Right forelimb (tissue), 1 donor: Measurements from ENCODE around the gene TCAIM.
"Not testable (repeated sequence)": the region's sequence is repeated elsewhere in the genome, so short reads cannot be mapped to it uniquely, and the experiment has no call there.

Source experiments
- DNase-seq: peaks from one replicate; pipeline ENCODE4 v3.0.0-alpha.2; 2018

TCAIM gene

GRCh38 chr3:44338010-44338827 lies at the start of gene TCAIM:
TSS of gene TCAIM (plus strand) at chr3:44338766. CDS start at chr3:44354783, 16,017 bp downstream.
- DNase-seq, result peak; percentile 98

- DNase-seq, result no peak
Measured at GRCh38 chr3:44289882-44290462, 48.6 kb upstream of the TCAIM start.

- DNase-seq, result no peak
Measured at GRCh38 chr3:44292276-44292675, 46.3 kb upstream of the TCAIM start.

GRCh38 chr3:44292947-44293346 lies 45.6 kb upstream of the TCAIM start:
- DNase-seq, result no peak

GRCh38 chr3:44297255-44297654 lies 41.3 kb upstream of the TCAIM start:
- no peak for DNase-seq

- DNase-seq, result no peak
Measured at GRCh38 chr3:44301746-44302145, 36.8 kb upstream of the TCAIM start.

- no peak for DNase-seq
Measured at GRCh38 chr3:44309500-44309899, 29.1 kb upstream of the TCAIM start.

- no peak for DNase-seq
Measured at GRCh38 chr3:44318891-44319311, 19.7 kb upstream of the TCAIM start.

- DNase-seq, result no peak
Measured at GRCh38 chr3:44321335-44321734, 17.2 kb upstream of the TCAIM start.

- DNase-seq, result peak; percentile 59
Measured at GRCh38 chr3:44323341-44323955, 15.1 kb upstream of the TCAIM start.

GRCh38 chr3:44324584-44324983 lies 14.0 kb upstream of the TCAIM start:
- DNase-seq, result no peak

- no peak for DNase-seq
Measured at GRCh38 chr3:44326019-44326418, 12.5 kb upstream of the TCAIM start.

GRCh38 chr3:44326515-44326914 lies 12.1 kb upstream of the TCAIM start:
- DNase-seq, result no peak

- DNase-seq, result no peak
Measured at GRCh38 chr3:44329946-44330345, 8.6 kb upstream of the TCAIM start.

- DNase-seq, result no peak
Measured at GRCh38 chr3:44330444-44330843, 8.1 kb upstream of the TCAIM start.

GRCh38 chr3:44334326-44334725 lies 4.2 kb upstream of the TCAIM start:
- no peak for DNase-seq

GRCh38 chr3:44337248-44337785 lies 1.2 kb upstream of the TCAIM start:
- no peak for DNase-seq

GRCh38 chr3:44338828-44339127 lies 212 bp downstream of the TCAIM start:
- no peak for DNase-seq

- DNase-seq, result no peak
Measured at GRCh38 chr3:44339181-44340057, 853 bp downstream of the TCAIM start.

- no peak for DNase-seq
Measured at GRCh38 chr3:44340058-44340395, 1.5 kb downstream of the TCAIM start.

- DNase-seq, result no peak
Measured at GRCh38 chr3:44342176-44342790, 3.7 kb downstream of the TCAIM start.

GRCh38 chr3:44343421-44343820 lies 4.9 kb downstream of the TCAIM start:
- no peak for DNase-seq

GRCh38 chr3:44346590-44346989 lies 8.0 kb downstream of the TCAIM start:
- DNase-seq, result not testable (repeated sequence)
